Astrocyte of the cerebellum (primary cell): Measurements from ENCODE around the gene GNG2.

Source experiments
- DNase-seq: peaks from one replicate; pipeline ENCODE4 v3.0.0-alpha.2; 2011; ENCODE audit warnings: low read depth
- H3K4me3 ChIP-seq: 2 replicates; pipeline ENCODE4 v1.5.1; 2011; ENCODE audit warnings: mild to moderate bottlenecking, low read depth, low read length, moderate library complexity
- CTCF ChIP-seq: IDR thresholded peaks from 2 replicates; pipeline ENCODE4 v1.5.1; 2012; ENCODE audit warnings: low read length, low read depth, moderate library complexity, mild to moderate bottlenecking; ENCODE audit errors: missing control alignments
- in situ Hi-C: cut with HindIII; loops from 2 replicates; pipeline ENCODE4 v1.10.0; 2017; ENCODE audit warnings: low sequenced_read_pairs

Gene GNG2

GRCh38 chr14:52005625-52006024 is 145.2 kb downstream of the GNG2 start:
- DNase-seq: no peak
- no peak for TF ChIP-seq CTCF
- in situ Hi-C loops: no loop called here
- H3K4me3 ChIP-seq: no peak overlapping the region

GRCh38 chr14:52006361-52006760 is 145.9 kb downstream of the GNG2 start:
- TF ChIP-seq CTCF: no peak
- DNase-seq: no peak
- no peak overlapping the region for H3K4me3 ChIP-seq
- in situ Hi-C loops: no loop called here

GRCh38 chr14:52007211-52007610 is 146.8 kb downstream of the GNG2 start:
- DNase-seq: no peak
- no peak for TF ChIP-seq CTCF
- H3K4me3 ChIP-seq: no peak overlapping the region
- in situ Hi-C loops: no loop called here

GRCh38 chr14:52007637-52008036 is 147.2 kb downstream of the GNG2 start:
- no peak for TF ChIP-seq CTCF
- in situ Hi-C loops: no loop called here
- DNase-seq: no peak
- no peak overlapping the region for H3K4me3 ChIP-seq

GRCh38 chr14:52008136-52008535 is 147.7 kb downstream of the GNG2 start:
- in situ Hi-C loops: no loop called here
- DNase-seq: no peak
- TF ChIP-seq CTCF: no peak

GRCh38 chr14:52010173-52010693 is 149.8 kb downstream of the GNG2 start:
- no peak for TF ChIP-seq CTCF
- H3K4me3 ChIP-seq: no peak overlapping the region
- in situ Hi-C loops: no loop called here
- no peak for DNase-seq

More at GRCh38 chr14:52008136-52008535, 147.7 kb downstream of the GNG2 start:
- H3K4me3 ChIP-seq: no peak overlapping the region

GRCh38 chr14:52011523-52011922 is 151.1 kb downstream of the GNG2 start:
- no peak for TF ChIP-seq CTCF
- in situ Hi-C loops: no loop called here
- H3K4me3 ChIP-seq: no peak overlapping the region
- DNase-seq: no peak
